Stimulated activated CD8-positive, alpha-beta memory T cell treated with anti-CD3 and anti-CD28 coated beads, Interleukin-4, amount 100 ng/mL, for 24 hours (primary cell): ENCODE measurements around the gene GOLGA8S.
"Not testable (repeated sequence)": the region's sequence is repeated elsewhere in the genome, so short reads cannot be mapped to it uniquely, and the experiment has no call there.

Source experiments
- DNase-seq: peaks from one replicate; pipeline ENCODE4 v3.0.0-alpha.2; 2020; ENCODE audit warnings: low read depth

Gene GOLGA8S

GRCh38 chr15:23397779-23398178 lies 43.2 kb downstream of the GOLGA8S start:
- DNase-seq: no peak

DNA sequence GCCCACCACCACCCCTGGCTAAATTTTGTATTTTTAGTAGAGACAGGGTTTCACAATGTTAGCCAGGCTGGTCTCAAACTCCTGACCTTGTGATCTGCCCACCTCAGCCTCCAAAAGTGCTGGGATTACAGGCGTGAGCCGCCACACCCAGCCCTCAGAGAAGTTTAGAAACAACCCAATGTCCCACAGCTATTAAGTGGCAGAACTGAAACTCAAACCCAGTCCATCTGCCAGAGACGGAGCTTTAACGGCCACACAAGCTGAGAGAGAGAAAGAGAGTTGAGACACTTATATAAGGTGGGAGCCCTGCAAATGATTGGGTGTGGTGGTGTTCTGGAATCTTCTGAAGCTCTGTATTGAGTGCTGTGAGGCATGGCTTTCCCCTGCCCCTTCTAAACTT lies 43.8 kb downstream of the GOLGA8S start:
- DNase-seq: not testable (repeated sequence)

DNA sequence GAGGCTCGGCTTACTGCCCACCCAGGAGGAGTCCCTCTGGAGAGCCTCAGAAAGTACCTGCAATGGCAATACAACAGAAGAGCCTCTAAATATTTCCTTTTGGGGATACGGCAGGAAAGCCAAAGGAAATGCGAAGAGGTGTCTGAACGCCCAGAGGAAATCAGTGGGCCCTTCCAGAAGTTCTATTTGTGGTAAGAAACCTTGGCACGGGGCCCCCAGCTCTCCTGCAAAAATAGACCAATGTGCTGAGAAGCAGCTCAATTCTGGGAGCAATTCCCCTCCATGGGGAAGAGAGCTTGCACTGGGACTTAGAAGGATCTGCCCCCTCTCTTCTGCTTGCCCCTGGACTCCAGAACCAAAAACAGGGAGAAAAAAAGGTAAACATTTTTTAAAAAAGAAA lies 44.7 kb downstream of the GOLGA8S start:
- DNase-seq: not testable (repeated sequence)

DNA sequence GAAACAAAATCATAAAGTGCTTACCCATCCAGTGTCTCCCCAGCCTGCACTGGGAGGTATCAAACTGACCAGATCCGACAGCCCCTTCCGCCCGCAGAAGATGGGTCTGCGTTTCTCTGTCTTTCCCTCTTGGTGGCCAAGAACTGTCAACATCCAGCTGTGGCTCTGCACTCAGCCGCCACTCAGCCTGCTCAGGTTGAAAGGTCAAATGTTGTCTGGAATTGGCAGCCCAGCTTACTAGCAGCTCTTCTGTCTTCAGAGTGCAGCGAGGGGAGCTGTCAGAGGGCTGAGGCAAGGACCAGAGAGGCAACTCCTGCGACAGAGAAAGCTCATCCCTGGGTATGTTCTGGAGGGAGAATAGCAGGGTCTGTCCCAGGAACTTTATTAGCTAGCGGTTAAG lies 47.1 kb downstream of the GOLGA8S start:
- no peak for DNase-seq

DNA sequence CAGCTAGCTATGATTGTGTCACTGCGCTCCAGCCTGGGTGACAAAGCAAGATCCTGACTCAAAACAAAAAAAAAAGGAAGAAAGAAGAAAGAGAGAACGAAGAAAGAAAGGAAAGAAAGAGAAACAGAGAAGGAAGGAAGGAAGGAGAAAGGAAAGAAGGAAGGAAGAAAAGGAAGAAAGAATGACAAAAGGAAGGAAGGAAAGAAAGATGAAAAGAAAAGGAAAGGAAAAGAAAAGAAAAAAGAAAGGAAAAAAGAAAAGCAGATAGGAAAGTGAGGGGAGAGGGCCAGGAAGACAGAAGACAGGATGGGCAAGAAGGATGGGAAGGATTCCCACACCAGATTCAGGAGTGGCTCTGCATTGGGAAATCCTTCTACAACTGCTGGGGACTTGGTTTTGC lies 47.6 kb downstream of the GOLGA8S start:
- DNase-seq: no peak

DNA sequence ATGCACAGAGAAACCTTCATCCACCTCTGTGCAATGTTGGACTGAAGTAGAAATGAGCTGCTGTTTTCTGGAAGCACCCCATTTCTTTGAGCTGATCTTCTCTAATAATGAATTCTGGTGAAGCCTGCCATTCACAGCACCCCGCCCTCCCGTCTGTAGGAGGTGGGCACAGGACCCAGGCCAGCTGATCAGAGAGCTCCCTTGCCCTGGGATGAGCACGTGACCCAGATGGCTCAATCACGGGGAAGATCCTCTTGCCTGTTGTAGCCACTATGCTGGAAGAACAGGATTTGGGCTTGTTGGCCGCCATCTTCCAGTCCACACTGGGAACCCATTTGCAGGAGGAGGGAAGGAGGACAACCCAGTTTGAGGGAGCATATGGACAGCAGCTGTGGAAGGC lies 48.0 kb downstream of the GOLGA8S start:
- no peak for DNase-seq

GRCh38 chr15:23403550-23403949 lies 49.0 kb downstream of the GOLGA8S start:
- no peak for DNase-seq

DNA sequence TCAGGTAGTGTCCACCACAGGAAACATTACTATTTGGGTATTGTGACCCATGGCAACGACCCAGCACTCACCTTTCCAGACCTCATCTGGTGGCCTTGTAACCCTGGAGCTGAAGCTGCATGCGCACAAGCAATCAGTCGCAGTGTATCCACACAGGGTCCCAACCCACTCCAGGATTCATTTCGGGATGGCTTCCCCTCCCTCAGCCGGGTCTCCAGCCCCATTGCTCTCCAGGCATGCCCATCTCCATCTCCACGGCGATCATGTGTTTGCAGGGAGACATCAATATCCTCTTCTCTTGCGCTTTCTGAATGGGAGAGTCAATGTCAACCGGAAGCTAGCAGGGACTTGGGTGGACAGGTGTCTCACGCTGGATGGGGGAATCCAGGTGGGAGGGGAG lies 57.3 kb downstream of the GOLGA8S start:
- DNase-seq: no peak

- DNase-seq: not testable (repeated sequence)
Observed at GRCh38 chr15:23412881-23413600, 58.5 kb downstream of the GOLGA8S start.
